CD4-positive, alpha-beta T cell treated with Interleukin-6 at 100 ng/mL for 8 hours (primary cell): Measurements from ENCODE around the gene STAB1.
"Not testable (repeated sequence)": the region's sequence is repeated elsewhere in the genome, so short reads cannot be mapped to it uniquely, and the experiment has no call there.

ENCODE experiments used
- DNase-seq: peaks from one replicate; pipeline ENCODE4 v3.0.0-alpha.2; 2020; ENCODE audit warnings: mixed read lengths, low spot score

STAB1 gene

DNA sequence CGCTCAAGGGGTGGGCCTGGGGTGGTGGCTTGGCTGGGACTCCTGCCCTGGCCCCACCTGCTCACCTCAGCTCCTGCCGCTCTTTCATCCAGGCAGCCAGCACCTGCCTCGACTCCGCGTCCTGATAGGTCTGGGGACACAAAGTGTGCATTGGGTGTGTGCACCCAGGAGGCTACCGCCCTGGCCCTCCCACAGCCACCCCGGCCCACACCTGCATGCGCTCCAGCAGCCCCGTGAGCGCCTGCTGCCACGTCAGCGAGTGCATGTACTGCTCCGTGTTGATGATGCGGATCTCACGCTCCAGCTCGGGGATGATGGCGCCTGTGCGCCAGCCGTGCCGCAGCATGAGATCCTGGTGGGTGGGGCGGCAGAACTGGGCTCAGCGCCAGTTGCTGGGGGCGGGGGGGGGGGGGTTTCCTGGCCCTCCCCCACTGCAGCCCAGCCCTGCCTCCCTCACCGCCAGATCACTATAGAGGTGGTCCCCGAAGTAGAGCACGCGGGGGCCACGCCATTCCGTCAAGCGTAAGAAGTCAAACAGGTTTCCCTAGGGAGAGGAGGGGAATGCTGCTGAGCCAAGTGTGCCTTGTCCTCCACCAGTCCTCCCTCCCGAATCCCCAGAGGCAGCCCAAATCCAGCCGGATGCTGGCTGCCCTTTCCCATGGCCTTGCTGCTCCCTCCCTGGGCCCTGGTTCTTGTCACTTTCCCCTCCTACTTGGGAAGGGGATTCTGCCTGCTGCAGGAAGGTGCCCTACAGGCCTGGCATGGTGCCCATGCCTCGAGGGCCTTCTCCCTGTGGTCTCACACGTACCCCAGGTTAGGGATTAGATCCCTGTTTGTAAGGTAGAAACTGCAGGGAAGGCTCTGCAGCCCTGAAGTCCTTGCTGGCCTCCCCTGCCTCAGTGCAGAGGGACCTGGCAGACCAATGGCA, 29.9 kb downstream of the STAB1 start:
- DNase-seq = no peak

DNA sequence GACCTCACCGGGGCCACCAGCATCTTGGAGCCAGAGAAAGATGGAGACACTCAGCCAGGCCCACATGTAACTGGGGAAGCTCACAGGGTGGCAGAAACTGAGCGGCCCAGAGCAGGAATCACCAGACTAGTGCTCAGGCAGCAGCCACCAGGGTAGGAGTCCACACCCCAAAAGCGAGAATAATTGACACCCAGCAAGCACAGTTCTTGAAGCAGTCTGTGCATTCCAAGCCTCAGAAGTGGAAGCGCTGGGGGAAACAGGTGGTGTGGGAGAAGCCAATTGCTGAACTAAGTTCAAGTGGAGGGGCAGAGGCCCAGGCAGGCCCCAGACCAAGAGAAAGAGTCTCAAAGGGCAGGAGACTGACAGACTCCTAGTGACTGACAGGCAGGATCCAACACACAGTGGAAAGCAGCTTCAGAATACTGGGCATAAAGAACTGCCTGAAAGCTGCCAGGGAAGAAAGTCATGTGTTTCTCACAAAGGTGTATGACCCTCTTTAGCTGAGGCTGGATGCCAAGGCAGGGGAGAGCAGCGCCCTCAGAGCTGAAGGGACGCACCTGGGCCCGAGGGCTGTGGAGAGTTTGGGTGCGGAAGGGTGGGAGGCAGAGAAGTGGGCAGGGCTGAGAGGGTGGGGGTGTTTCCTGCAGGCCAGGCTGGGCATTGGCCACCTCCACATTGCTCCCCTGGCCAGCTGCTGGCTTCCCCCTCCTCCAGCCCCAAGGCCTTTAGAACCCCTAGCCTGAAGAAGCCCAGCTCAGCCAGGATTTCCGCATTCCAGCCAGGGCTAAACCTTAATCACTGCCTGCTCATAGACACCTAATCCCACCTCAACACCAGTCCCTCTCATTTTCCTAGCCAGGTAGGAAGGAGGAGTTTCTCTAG, 30.8 kb downstream of the STAB1 start:
- no peak for DNase-seq

DNA sequence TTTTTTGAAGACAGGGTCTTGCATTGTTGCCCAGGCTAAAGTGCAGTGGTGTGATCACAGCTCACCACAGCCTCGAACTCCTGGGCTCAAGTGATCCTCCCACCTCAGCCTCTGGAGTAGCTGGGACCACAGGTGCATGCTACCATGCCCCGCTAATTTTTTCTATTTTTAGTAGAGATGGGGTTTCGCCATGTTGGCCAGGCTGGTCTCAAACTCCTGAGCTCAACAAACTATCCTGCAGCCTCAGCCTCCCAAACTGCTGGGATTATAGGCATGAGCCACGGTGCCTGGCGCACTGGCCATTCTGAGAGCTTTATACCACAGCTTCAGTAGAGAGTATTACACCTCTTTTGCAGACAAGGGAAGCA, 31.5 kb downstream of the STAB1 start:
- not testable (repeated sequence) for DNase-seq

DNA sequence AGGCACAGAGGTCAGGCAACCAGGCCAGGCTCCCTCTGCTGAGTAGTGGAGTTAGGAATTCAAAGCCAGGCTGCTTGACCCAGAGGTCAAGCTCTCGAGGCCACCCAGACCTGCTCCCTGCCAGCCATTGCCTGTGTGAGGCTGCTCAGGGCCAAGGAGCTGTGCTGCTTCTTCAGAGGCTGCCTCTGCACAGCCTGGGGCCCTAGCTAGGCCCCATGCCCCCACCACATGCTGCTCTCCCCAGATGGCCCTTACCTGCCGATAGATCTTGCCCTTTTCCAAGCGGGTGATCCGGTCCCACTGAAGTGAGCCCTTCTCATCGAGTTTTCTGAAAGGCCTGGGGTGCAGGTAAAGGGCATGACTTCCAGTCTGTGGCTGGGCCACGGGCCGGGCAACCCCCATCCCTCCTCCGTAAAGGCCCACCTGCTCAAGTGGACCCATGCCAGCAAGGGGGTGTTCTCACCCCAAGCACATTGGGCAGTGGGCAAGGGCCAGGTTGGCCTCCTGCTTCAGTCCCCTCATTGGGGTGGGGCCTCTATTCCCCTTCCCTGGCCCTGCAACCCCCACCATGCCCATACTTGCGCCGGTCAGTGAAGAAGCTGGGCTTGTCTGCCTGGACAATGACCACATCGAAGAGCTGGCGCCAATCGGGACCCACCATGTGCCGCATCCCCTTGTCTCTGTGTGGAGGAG, 32.0 kb downstream of the STAB1 start:
- DNase-seq = no peak

DNA sequence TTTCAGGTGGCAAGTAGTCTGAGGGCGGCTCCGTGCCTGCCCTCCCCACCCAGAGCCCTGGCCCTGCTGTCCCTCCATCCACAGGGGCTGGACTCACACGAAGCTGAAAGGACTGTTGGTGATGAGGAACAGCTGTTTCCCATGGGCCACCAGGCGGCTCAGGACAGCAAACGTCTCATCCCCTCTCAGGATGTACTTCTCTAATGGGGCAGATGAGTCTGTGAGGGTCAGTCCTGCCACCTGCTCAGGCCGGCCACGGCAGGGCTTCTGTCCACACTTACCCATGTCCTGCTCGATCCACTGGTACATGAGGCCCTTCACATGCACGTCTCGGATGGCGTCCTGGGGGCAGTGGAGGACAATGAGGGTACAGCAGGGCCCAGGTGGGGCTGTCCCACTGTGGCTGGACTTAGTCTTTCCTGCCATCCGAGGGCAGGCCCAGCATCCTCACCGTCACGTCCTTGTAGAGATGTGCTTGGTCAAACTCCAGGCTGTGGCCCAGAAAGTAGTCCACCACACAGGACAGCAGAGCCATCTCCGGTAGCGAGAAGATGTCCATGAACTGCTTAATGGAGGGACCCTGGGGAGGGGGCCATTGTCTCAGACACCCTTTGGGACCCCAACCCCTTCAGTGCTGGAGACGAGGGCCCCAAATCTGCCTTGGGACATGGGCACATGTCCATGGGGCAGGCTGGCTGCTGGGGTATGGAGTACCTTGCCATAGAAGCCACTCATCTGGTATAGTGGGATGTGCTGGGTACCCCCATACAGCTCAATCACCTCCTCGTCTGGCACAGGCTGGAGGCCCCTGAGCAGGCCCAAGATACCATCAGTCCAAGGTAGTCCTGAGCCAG, 32.8 kb downstream of the STAB1 start:
- no peak for DNase-seq

DNA sequence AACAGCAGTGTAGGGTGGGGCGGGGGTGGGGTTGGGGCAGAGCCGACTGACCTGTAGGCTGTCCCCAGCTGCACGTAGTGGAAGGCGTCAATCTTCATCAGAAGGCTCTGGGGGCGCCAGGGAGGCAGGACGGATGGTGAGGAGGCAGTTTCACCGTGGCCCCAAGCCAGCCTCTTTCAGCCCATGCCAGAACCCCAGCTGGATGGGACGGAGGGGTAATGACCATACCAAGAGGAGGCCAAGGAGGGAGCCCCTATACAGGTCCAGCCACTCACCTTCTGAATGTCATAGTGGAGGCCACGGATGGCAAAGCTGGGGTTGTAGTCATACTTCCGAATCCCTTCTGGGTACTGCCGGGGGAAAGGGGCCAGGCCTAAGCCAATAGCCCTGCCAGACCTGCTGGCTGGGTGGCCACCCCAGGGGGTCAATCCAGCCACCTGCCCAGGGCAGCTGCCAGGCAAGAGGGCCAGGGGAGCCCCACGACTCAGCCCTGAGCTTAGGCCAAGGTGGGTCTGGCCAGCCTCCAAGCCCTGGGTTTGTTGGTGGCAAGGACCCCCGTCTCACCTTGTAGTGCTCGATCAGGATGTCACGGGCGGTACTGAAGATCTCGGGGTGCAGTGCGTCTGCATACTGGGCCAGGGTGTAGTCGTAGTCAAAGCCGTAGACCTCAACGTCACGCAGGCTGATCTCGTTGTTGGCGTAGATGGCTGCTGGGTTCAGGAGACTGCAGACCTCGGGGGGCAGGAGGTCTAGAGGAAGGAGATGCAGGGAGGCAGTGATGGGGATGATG, 33.6 kb downstream of the STAB1 start:
- DNase-seq = no peak

DNA sequence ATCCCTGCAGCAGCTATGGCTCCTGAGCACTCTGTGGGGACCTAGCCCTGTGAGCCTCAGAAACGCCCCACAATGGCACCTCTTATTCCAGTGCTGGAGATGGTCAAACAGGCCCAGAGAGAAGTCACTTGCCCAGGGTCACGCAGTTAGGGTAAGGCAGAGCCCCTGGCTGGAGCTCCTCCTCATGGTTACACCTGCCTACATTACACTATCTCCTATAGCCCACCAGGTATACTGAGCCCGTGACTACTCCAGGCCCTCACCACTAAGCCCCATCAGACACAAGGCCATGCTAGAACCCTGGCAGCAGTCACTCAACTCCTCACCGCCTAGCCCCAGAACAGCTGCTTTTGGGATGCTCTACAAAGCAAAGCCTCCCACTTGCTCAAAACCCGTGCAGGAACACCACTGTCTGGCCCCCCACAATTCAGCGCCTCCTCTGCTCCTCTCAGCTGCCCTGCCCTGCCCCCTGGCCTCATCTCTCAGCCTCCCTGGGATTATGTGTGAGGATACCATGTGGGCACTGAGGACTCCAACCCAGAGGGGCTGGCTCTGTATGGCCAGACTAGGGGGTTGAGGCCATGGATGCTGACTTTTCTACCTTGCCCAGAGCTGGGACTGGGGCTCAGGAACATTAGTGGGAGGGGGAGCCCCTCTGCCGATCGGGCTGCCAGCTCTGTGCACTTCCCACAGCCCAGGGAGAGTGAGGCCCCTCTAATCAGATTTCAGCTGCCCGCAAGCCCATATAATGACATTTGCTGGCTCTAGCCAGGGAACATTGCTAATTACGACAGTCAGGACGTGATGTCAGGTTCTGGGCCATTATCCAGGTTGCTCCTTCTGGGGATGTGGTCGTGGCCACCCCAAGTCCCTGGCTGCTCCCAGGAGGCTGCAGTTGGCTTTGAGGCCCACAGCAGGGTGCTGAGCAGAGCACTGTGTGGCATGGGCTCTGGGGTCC, 34.5 kb downstream of the STAB1 start:
- no peak for DNase-seq

DNA sequence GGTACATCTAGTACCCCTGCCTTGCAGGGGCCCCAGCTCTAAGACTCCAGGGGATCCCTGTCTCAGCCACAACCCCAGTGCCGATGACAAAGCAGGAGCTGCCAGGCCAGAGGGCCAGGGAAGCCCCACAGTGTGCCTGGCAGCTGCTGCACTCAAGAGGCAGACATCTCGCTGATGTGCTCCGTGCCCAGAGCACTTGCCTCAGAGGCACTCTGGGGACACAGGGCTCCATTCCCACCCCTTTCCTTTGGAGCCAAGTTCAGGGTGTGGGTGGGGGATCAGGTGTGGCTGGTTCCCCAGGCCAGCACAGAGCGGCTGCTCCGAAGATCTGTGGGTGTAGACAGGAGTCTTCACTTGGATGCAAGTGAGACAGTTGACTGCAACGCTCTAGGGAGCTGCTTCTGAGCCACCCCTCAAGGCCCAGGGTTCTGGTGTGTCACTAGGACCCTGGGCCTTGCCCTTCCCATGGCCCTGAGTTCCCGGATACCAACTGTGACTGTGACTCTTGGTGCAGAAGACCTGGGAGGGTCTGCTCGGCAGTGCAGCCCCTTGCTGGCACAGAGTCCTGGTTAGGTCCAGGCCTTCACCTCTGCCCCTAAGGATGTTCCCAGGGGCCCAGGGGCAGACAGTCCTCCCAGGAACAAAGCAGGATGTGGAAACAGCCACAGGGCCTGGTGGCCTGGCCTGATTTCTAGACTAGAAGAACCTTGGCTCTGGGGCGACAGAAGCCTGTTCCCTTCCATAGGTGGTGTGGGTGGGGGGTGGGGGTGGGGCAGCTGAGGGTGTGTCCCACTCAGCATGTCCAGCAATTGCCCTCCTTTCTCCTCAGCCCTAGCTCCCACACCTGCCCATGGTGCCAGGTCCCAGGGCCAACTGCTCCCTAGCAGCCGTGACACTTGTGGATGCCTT, 36.0 kb downstream of the STAB1 start:
- no peak for DNase-seq

DNA sequence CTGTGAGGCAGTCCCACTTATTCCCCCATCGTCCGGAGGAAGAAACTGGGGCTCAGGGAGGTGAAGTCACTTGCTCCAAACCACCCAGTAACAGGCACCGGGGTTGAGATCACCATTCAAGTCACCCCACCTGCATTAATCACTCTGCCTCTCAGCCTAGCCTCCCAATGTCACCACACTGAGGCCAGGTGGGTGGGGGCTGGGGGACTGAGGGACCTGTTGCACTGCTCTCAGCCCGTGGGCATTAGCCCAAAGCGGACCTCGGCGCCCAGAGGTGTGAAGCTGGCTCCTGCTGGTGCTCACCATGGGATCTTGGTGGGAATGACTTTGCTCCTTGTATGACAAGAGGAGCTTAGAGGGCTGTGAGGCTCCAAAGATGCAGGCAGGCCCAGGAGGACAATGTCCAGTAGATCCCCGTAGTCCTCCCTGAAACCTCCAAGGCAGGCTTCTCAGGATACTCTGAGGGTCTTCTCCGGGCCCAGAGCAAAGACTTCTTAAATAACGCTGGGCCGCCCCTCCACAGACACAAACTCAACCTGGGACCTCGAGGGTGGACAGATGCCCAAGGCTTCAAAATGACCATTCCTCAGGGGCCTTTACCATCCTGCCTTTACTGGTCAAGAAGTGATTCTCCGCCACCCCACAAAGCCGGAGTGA, 36.9 kb downstream of the STAB1 start:
- no peak for DNase-seq

DNA sequence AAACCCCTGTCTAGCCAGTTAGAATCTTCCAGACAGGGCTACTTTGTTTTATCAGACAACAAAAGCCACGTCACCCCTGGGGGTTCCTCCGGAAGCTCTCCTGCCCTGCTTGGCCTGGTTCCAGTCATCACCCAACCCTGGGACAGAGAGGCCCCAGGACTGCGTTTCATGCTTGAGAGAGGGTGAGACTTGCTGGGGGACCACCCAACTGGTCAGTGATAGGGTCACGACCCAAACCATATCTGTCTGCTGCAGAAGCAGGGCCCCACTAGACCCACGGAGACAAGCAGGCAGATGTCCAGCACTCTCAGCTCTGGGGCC, 37.3 kb downstream of the STAB1 start:
- no peak for DNase-seq

DNA sequence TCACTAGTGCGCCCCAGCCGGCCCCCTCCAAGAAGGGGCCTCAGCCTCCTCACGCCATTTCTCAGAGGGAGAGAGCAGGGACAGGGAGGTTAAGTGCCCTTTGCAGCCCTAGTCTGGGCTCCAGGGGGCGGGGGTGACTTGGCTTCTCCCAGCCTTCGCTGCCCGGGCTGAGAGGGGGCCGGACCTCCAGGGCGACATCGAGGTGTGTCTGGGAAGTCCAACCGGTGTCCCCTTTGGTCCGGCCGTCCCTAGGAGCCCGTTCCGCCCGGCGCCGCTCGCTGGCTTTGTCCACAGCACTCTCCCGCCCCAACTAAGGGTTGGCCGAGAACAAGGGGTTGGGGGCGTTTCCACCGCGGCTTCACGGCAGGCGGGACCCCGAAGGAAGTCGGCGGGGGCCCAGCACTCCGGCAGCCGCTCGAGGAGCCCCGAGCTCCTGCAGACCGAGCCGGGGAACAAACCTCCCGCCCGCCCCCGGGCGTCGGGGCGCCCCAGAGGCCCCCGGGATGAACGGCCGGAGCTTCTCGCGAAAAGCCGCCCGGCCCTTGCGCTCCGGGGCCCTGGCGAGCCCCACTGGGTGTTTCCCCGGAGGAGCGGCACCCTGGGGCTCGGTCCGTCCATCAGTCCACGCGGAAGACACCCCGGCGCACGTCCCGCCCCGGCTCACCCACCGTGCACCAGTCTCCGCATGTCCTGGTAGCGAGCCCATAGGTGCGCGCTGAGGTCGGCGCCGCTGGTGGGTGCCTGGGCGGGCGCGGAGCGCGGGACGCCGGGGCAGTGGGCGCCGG, 37.9 kb downstream of the STAB1 start:
- DNase-seq = no peak

DNA sequence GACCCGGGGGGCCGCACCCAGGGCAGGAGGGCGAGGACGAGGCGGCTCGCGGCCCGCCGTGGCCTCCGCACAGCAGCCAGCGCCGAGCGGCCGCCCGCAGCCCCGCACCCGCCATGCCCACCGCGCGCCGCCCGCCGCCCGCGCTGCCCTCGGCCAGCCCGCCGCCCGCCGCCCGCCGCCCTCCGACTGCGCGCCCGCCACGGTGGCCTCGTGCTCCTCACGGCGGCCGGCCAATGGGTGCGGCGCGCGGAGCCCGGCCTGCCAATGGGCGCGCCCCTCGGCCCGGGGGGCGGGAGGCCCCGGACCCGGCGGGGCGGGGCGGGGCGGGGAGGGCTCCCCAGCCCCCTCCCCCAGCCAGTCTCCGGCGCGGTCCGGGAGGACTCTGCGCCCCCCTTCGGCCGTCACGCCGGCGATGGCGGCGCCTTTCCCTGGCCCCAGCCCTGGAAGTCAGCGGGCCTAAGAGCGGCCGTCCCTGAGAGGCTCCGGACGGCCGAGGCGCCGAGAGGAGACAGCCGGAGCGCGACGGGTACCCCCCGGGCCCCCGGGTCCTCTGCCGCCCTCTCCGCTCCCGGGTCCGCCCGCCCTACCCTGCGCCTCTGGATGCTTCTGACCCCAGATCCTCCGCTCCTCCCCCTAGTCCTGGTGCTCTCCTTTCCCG, 38.6 kb downstream of the STAB1 start, which contains the start of gene NT5DC2:
Gene NT5DC2 (minus strand): TSS at position 235 of the 658 bp plus-strand sequence. CDS start 120 bp downstream, at position 115.
- DNase-seq = peak; percentile 45

DNA sequence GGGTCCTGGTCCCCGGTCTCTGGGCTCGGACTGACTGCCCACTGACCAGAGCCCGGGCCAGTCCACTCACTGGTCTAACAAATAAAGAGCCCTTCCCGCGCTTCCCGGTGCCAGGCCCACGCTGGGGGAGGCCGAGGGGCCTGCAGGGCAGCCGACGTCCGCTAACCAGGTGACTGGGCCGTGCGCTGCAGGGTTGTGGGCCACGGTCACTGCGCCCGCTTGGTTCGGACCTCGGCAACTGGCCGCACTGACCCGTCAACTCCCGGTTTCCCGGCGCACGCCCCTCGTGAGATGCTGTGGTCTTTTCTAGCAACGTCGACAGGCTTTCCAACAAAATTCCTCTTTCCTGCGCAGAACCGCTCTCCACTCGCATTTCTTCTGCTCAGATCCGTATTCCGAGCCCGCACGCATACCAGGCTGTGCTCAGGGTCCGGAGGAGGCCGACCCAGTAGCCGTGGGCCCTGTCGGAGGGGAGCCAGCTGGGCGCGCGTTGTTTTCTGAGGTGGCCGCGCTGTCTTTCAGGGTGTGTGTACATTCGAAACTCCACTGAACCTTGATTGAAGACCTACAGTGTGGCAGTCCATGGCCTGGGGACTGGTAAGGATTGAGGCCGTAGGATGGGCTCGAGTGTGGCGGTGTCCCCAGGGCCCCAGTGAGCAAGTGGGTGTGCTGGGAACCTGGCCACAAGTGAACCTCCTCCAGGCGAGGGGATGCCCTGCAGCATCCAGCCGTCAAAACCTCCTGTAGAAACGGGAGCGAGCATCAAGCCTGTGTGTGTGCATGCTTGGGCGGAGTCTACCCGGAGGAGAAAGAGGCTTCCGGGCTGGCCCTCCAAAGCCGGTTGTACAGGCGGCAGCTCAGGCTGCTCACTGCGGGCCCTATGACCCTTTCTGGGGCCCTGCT, 39.4 kb downstream of the STAB1 start:
- no peak for DNase-seq

DNA sequence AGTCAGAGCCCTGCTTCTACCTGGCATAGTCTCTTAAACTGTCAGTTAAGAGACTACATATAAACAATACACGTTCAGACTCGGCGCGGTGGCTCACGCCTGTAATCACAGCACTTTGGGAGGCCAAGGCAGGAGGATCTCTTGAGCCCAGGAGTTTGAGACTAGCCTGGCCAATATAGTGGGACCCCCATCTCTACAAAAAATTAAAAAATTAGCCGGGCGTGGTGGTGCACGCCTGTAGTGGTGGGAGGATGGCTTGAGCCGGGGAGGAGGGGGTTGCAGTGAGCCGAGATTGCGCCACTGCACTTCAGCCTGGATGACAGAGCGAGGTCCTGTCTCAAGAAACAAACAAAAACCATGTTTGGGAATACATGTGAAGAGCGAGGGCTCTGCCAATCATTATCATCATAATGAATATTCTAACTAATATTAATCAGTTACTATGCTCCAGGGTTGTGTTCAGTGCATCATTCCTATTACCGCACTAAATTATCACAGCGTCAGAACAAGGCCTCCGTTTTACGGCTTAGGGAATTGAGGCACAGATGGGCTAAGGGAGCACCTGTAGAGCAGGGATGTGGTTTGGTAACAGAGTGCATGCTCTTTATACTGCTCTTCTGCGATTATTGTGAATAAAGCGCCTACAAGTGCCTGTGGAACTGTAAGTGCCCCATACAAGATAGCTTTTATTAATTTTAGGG, 40.4 kb downstream of the STAB1 start:
- no peak for DNase-seq

DNA sequence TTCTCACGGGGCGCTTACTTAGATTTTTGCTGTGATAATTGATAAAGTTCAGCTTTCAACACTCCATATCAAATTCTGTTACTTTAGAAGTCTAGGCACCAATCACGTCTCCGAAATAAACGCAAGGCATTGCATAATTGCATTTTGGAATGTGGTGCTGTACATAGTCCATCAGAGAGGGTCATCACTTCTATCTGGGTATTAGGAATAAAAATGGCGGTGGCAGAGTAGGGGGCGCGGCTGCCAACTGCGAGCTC, 40.9 kb downstream of the STAB1 start:
- no peak for DNase-seq
